ENCODE data around the gene GRIK4. TPM values are rescaled to one million over a fixed set of nuclear protein-coding genes. Genes with fewer than 3 reads are reported as not detected.

Gene GRIK4
- total RNA-seq, 4 donors from 2014 or later: 0.09 TPM; not detected in 3

GRCh38 chr11:120698918-120699317, 187.4 kb downstream of the GRIK4 start:
- DNase-seq (ENCODE audit: low spot score) (no peak), ATAC-seq (ENCODE audit: low FRiP score) (no peak)

GRCh38 chr11:120702656-120703055, 191.1 kb downstream of the GRIK4 start:
- ATAC-seq (ENCODE audit: low FRiP score): no peak
- no peak for TF ChIP-seq CTCF (IDR thresholded peaks at IDR 0.05)
- no peak for DNase-seq (ENCODE audit: low spot score)

More at GRCh38 chr11:120698918-120699317, 187.4 kb downstream of the GRIK4 start:
- no peak for TF ChIP-seq CTCF (IDR thresholded peaks at IDR 0.05)

GRCh38 chr11:120703358-120704152, 192.0 kb downstream of the GRIK4 start:
- DNase-seq (ENCODE audit: low spot score) (no peak), ATAC-seq (ENCODE audit: low FRiP score) (no peak)
- TF ChIP-seq CTCF (IDR thresholded peaks at IDR 0.05): no peak

- no peak for DNase-seq (ENCODE audit: low spot score)
- no peak for ATAC-seq (ENCODE audit: low FRiP score)
- TF ChIP-seq CTCF (IDR thresholded peaks at IDR 0.05): no peak
Measured at GRCh38 chr11:120704256-120704750, 192.8 kb downstream of the GRIK4 start.

- DNase-seq (ENCODE audit: low spot score) (no peak), ATAC-seq (ENCODE audit: low FRiP score) (no peak)
- no peak for TF ChIP-seq CTCF (IDR thresholded peaks at IDR 0.05)
Measured at GRCh38 chr11:120706257-120706656, 194.7 kb downstream of the GRIK4 start.

- no peak for DNase-seq (ENCODE audit: low spot score)
- ATAC-seq (ENCODE audit: low FRiP score): no peak
- no peak for TF ChIP-seq CTCF (IDR thresholded peaks at IDR 0.05)
Measured at GRCh38 chr11:120707098-120707497, 195.6 kb downstream of the GRIK4 start.

- DNase-seq (ENCODE audit: low spot score) (no peak), ATAC-seq (ENCODE audit: low FRiP score) (no peak)
- TF ChIP-seq CTCF (IDR thresholded peaks at IDR 0.05): no peak
Measured at GRCh38 chr11:120707663-120708062, 196.1 kb downstream of the GRIK4 start.

All from omental fat pad (tissue), 4 donors.